Measurements from ENCODE around the gene TMEM179.

TMEM179 gene

DNA sequence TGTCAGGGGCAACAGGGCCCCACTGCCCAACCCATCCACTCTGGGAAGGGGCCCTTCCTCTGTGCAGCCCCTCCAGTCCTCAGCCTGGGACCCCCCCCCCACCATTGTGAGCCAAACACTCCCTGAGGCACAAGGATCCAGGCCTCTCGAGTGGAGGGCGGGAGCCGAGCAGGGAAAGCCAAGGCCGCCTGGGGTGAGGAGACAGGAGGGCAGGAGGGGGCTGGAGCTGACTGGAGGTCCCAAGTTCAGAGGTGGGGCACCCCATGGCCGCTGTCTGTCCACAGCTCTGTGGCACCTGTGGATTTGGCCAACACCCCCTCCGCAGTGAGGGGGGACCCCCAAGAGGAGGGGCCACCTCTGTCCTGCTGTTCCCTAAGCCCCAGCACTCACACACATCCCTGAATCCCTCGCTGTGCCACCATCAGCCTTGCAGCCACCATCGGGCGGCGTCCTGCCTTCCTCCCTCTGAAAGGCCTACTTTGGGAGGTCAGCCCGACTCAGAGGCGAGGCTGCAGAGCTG is 50.4 kb downstream of the TMEM179 start:
- DNase-seq = no peak

DNA sequence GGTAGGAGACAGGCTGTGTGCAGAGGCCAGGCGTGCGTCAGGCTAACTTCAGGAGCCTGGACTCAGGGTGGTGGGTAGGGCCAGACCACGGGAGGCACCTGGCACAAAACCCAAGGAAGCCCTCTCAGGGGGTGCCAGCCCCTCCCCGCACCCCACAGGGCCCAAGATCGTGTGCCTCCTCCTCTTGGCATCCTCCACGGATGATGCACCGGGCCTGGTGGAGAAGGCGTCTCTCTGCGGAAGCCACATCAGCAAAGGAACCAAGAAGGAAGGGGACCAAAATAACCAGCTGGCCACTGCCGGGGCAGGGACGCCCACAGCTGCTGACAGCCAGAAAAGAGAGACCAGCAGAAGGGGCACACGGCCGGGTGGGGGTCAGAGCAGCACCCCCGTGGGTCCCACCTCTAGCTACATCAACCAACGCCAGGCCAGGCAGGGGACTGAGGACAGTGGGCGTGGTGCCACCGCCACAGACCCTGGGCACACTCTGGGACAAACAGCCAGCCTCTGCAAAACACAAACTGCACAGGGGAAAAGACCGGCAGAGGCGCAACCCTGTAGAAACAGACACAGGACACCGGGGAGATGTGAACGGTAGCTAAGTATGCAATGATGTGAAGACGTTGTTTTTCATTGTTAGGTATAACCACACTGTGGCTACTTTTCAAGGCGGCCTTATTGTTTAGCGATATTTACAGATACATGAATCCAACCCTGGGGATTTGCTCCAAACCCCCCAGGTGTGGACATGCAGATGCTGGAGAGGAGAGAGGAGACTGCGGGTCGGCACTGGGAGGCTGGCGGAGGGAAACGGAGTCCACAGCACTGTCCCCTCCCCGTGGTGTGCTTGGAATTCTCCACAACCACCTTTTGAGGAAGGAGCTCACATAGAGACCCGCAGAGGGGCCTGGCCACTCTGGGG is 51.1 kb downstream of the TMEM179 start:
- no peak for DNase-seq

DNA sequence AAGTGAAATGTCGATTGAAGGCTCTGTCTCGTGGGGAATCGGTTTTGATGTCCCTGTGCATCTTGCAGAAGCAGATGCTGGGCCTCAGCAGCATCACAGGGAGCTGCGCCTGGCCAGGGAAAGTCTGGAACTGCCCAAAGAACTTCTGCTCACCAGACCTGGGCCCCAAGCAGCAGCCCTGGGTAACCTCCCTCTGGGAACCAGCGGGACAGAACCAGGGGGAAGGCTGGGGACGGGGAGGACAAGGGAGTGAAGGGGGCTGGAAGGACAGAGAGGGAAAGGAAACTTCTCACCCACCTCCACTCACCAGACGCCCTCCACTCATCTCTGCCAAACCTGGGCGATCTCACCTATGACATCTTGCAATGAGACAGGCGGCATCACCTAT is 51.8 kb downstream of the TMEM179 start:
- DNase-seq = no peak

DNA sequence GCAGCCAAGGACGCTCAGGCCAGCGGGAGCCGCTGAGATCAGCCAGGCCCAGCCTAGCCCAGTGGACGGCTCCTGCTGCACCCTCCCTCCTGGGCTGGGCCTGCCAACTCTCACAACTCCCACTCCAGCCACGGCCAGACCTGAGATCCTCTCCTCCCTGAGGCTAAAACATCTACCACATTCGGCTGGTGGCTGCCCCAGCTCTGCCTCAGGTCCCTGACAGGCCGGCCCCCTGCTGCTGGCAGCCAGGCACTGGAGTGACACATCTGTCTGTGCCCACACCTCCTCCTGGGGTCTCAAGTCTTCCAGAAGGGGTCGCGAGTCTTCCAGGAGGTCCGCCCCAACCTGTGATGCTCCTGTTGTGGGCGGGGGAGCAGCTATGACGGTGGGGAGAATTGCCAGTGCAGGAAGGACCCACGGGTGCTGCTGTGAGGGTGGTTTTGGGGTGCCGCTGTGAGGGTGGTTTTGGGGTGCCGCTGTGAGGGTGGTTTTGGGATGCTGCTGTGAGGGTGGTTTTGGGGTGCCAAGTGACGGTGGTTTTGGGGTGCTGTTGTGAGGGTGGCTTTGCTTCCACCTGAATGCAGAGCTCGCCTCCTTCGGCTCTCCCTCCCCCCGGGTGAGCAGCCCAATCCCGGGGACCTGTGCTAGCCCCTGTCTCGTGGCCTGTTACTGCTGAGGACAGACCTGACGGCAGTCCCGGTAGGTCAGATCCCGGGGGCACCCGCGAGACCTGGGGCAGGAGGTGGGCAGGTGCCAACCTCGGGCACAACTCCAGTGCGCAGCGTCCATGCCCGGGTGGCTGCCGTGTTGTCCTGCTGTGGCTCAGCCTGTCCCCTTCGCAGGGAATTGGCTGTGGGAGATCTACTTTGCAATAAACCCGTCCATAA is 52.5 kb downstream of the TMEM179 start:
- DNase-seq = no peak

DNA sequence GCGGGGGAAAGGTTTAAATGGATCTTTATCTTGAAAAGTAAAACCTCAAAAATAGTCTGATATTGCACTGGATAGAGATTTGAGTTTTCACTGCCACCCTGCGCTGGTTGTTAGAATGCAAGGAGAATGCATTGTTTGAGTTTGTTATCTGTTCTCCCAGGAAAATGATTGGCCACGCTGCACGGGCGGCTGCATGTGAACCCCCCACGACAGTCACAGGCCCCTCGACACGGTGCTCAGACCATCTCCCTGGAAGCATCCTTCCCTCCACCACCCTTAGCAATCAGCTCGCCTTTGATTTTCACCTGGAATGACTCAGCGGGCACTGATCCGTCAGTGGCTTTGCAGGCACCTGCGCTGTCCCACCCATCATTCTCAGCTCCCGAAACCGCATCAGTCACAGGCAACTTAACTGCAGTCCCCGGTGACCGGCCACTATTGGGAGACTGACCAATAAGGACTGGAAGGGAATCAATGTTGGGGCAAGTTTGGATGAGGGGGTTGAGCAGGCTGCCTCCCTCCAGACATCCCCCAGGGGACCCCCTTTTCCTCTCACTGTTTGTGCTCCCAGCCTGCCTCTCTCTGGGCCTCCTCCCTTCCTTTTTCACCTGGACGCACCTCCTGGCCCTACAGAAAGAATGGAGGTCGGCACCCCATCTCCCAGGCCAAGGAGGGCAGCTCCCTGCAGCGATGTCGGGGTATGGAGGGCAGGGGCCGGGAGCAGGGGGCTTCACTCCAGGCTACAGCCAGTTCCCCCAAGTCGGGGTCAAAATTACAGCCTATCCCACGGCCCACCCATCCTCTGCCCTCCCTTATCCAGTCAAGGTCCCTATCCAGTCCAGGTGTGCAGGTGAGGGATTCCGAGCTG is 53.5 kb downstream of the TMEM179 start:
- no peak for DNase-seq

DNA sequence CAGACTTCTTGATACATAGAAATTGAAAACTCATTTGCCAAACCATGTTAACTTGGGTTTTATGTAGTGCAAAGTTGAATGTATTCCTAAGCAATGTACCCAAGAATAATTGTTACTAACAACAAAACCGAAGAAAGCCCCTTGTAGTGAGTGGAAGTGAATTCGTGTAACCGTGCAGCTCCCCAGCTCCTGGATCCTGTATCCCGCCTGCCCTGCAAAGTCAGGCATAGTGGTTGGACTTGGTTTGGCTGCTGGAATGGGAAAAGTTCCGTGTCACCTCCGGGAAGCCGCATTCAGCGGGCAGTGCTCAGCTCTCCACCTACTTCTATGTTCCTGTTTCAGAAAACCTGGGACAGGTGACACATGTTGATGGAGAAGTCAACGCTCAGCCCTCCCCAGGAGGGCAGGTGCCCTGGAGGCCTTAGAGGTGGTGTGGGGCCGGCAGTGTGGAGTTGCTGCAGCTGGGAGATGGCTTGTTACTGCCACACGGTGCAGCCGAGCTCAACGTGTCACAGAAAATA is 54.2 kb downstream of the TMEM179 start:
- DNase-seq = no peak

DNA sequence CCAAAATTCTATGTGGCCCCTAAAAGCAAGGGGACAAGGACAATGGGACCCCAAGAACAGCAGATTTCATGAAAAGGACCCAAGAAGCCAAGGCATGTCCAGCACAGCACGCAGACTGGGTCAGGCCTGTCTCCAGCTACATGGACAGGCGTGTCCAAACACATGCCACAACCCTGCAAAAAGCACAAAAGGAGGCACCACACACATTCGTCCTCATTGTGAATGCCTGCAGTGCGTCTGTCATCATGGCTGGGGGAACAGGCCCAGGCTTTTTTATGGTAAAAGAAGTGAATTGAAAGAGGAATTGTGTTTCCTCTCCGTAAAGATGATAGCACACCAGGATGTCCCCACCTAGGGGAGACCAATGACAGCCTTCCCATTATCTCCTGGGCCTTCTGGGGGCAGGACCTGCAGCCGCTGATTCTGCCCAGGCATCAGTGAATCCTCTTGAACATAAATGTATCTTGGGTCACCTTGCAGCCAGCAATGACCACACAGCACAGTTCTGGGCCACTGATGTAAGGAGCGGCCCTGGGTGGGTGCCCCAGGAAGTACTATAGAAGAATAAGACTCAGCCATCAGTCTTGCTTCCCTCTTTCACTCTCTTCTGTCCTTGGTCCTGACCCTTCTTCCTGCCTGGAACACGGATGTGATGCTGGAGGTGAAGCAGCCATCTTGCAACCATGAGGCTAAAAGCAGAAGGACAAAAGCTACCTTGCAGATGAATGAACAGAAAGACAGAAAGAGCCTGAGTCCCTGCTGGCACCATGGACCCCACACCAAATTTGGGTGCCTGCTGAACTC is 54.8 kb downstream of the TMEM179 start:
- DNase-seq = no peak

DNA sequence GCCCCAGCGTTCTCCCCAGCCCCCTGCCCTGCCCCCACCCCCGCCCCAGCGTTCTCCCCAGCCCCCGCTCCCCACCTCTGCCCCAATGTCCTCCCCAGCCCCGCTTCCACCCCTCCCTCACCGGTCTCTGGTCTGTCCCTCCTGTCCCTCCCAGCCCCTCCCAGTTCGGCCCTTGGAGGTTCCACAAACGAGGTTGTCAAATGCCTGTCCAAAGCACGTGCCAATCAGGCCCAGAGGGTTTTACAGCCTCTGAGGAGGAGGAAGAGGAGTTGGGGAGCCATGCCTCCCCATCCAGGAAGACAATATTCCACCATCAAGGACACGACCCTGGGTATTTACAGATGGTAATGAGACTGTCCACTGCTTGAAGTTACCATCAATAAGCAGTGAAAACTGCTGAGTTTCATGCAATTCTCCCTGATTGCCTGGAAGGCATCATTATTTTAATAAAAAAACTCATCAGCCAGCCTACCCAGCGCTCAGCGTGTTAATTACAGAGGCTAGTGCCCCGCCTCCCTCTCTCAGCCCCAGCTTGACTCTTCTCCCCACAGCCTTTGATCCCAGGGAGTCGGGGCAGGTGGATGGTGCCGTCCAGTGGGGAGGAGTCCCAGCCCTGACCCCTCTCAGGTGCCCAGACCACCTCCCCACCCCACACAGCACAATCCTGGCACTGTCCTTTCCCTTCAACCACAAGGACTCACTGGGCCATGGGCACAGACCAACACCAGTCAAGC is 55.6 kb downstream of the TMEM179 start:
- no peak for DNase-seq

DNA sequence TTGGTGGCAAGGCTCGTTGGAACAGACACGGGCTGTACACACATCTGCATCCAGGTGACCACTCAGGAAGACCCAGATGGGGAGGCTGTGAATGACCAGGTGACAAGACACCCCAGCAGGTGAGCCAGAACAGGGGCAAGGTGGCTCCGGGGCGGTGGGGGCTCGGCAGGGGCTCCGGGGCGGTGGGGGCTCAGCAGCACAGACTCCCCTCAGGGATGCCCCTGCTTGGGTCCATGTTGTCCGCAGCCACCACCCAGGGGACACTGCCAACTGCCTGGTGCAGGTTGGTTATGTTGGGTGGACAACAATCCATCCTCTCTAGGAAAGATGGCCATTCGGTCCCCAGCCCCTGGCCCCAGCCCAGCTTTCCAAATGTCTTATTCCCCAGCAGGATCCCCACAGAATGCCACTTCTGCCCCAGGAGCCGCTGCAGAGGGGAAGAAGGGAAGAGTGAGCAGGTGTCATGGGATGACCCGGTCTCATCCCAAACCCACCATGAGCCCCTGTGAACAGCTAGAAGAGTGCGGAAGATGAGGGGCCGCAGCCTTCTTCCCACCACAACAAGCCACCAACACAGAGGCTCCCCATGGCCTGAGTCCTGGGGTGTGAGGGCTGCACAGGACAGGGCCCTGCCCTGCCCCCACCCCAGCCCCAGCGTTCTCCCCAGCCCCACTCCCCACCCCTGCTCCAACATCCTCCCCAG is 56.4 kb downstream of the TMEM179 start:
- no peak for DNase-seq

DNA sequence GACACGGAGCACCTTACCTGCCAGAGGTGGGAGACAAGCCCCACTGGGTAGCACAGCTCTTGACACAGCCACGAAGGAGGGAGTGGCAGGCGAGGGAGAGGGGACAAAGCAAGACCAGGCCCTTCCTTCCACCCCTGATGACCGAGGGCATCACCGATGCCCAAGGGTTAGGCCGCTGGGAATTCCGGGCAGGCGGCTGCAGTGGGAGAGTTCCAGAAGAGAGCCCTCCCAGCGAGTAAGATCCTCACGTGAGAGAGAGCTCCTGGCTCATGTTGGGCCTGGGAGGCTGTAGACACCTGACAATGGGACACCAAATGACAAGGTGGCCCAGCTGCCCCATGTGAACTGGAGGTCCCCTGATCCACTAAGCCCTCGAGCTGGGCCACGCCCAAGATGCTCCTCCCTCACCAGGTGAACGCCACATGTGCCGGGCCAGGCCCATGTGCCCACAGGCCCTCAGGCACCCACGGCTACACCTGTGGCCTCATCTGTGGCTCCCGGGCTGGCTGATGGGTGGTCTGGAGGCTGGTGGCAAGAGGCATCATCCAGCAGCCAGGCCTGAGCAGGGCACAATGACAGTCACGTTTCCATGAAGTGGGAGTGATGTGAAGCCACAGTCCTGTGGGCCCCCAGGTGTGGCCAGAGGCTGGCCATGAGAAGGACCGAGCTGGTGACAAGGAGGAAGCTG is 57.1 kb downstream of the TMEM179 start:
- DNase-seq = no peak

DNA sequence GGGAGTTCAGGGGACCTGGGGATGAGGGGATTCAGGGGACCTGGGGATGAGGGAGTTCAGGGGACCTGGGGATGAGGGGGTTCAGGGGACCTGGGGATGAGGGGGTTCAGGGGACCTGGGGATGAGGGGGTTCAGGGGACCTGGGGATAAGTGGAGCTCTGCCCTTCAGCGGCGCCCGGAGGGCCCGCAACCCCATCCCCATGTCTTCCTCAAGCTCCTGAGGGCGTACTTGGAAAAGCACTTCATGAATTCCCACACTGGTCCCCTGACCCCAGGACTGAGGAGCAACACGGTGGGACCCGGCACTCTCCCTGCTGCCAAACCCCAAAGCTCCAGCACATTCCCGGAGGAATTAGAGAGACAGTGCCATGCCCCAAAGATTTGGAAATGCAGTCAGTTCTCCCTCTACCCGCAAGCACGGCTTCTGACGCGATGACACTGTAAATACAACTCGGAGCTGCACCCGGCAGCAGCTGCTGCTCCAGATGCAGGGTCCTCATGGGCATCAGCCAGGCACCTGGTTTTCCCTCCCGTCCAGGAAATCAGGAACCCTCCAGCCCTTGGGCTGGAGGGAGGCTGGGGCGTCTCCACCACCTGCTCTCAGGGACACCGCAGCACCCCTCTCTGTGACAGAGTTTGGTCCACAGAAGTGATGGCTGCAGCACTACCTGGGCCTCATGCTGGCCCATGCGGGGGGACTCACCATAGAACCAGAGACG is 57.8 kb downstream of the TMEM179 start:
- DNase-seq = no peak

DNA sequence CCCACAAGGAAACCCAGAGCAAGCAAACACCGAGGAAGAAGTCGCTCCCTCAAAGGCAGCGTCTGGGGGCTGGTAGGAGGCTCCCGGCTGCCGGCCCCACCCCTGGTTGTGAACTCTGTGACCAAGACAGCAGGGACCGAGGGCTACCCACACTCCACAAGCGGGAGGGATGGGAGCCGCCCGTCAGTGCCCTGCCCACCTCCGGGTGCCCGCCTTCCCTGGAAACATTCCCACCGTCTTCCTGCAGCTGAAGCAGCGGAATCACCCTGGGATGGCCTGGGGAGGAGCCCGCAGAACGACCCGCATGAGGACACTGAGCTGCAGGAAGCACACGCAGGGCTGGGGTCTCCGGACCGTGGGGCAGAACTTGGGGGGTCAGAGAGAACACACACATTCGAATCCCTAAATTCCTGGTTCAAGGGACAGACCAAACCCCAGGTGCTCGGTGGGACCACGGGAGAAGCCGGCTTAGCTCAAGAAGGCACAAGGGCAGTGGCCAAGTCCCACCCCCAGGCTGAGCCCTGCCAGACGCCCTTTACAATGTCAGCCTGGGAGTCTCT is 58.5 kb downstream of the TMEM179 start:
- no peak for DNase-seq

DNA sequence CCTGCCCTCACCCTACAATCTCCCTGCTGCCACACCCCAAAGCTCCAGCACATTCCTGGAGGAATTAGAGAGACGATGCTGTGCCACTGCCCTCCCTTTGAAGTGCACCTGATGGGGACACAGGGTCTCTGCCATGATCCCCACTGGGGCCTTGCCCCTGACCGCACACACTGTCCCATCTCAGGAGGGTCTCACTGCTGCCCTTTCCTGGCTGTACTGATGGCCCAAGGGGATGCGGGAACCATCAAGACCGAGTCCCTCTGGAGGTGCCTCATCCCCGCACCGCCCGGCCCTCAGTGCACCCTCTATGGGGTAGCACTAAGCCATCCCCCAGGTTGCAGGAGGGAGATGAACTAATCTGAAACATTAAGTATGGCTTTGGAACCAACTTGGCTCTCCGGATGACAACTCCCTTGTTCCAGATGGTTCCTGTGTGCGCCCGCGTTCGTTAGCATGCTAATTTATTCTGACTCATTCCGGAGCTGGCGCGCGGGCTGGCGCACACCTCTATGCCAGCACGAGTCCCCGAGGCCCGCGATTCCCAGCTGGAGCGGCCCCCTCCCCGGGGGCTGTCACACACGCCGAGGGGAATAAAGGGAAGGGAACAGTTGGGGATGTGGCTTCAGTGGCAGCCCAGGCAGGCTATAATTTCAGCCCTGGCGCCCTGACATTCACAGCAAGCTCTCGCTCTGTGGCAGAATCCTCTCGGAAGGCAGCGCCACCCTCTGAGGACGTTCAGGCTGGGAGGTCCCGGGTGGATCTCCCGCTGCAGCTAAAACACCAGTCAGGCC is 59.2 kb downstream of the TMEM179 start:
- DNase-seq = no peak

DNA sequence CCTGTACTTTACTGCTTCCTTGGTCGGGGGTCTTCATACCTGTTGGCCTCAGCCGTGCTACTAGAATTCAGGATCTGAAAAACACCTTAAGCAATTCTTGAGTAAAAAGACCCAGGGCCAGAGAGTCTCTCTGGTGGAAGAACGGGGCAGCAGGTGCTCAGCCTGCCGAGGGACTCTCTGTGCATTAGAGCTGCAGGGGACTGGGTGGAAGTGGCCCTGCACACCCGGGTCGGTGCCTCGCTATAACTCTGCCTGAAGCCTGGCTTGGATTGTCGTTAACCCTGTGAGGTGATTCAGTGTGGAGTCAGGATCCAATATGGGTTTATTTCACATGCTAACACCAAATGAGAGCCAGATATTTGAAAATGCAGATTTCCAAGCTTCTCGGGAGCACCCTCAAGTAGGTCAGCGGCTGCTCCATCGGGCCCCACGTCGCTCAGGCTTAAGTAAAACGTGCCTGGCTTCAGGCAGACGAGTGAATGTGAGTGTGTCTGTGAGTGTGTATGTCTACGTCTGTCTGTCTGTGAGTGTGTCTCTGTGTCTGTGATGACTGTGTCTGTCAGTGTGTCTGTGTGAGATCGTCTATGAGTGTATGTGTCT is 60.1 kb downstream of the TMEM179 start:
- DNase-seq = no peak

DNA sequence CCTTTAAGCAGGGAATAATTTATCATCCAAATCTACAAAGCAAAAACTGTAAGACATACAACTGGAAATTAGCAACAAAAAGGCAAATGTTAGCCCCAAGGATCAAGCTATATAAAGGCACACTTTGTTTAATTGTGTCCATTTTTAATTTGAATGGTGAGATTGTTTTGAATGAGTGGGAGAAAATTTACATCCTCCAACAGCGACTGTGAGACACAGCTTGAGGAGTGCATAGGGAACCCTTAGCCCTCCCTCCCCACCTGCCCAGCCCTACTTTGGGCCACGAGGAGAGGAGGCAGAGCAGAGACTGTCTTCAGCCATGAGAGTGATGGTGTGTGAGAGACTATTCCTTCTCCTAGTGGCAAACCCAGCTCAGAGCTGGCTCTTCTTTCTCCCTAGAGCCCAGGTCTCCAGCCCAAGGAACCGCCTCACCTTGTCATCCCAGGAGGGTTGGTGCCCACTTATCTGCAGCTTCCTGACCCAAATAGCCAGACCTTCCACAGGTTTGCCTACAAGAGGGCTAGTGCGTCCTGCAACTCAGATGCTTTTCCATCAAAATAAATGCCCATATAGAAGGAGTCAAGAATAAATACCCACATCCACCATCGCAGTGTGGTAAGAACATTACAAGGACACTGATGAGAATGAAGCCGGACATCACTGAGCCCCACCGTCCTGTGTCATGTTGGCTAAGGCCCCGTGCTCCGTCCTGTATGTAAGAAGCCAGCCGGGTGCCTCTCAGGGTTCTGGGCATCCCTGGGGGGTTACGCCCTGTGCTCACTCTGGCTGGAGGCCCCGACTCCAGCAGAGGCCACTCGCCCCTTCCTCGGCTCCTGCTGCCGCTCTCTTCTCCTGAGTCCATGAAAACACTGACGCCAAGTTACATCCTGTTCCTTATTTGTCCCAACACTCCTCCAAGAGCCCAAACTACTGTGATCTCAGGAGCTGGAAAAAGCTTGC is 61.4 kb downstream of the TMEM179 start:
- no peak for DNase-seq

DNA sequence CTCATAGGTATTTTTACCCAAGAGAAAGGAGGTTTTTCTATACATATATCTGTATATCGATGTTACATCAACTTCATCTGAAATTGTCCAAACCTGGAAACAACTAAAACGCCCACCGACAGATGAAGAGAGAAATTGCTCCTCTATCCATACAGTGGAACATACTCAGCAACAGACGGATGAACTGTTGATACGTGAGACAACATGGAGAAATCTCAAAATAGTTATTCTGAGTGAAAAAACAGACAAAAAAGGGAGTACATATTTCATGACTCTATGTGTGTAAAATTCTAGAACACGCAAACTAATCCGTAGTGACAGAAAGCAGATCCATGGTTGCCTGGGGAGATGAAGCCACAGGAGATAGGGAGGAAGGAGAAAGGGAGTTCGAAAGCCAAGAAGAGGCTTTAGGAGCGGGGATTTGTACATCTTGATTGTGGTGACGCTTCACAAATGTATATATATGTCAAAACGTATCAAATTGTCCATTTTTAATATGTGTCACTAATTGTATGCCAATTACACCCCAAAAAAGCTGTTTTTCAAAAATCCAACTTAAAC is 62.6 kb downstream of the TMEM179 start:
- DNase-seq = no peak
